HCT116 (cell line): ENCODE results near the gene FBXL19. TPM values are rescaled to one million over a fixed set of nuclear protein-coding genes. Genes with fewer than 3 reads are reported as not detected.

ENCODE experiments used
- ATAC-seq: fragments of 200-7000 bp; cut with Tn5 transposase; 2 replicates; pipeline ENCODE4 v1.9.1; 2020; ENCODE audit warnings: mild to moderate bottlenecking, moderate library complexity
- BruUV-seq: library from RNA; stranded (reverse); fragments of 400-500 nt; replicated peaks from 2 replicates; lab custom pipeline; 2021; lab: Mats Ljungman, UMichigan
- CTCF ChIA-PET: fragments of 300-600 bp; sonication (Branson Sonifier 250); formaldehyde crosslinking; loops from one replicate; lab custom pipeline; 2021; ENCODE audit warnings: antibody characterized with exemption; lab: Charles Lee
- POLR2A ChIA-PET: fragments of 300-600, 350-600 bp; sonication (Branson Sonifier 250); formaldehyde crosslinking; loops from one replicate; lab custom pipeline; 2021; ENCODE audit warnings: antibody characterized with exemption; lab: Charles Lee
- RAD21 ChIA-PET, 2 experiments: fragments of 300-600 bp; sonication (Branson Sonifier 250); formaldehyde crosslinking; loops; one replicate each; lab custom pipeline; 2023; ENCODE audit warnings: low total read pairs in 2 of 2; ENCODE audit not compliant: uncharacterized antibody in 2 of 2, unreplicated experiment in 2 of 2, low non-redundant PET in 1 of 2; lab: Charles Lee
- DNase-seq: peaks from one replicate; pipeline ENCODE4 v3.0.0-alpha.2; 2010; ENCODE audit warnings: low read depth, low spot score
- H2AFZ ChIP-seq: fragments of 200-600 bp; shearing (Covaris generic), sonication (generic); 2 replicates; pipeline ENCODE4 v1.6.1; 2017; ENCODE audit warnings: low read depth, mixed run types, mixed read lengths, antibody characterized with exemption, low read length; ENCODE audit not compliant: poor library complexity, severe bottlenecking
- H3K27ac ChIP-seq: 2 replicates; pipeline ENCODE4 v1.5.1; 2012; ENCODE audit warnings: low read depth, low read length
- H3K27me3 ChIP-seq: fragments of 200-600 bp; sonication (generic); 2 replicates; pipeline ENCODE4 v1.6.1; 2016; ENCODE audit warnings: mixed run types, low read length, mixed read lengths; ENCODE audit not compliant: insufficient read depth
- H3K36me3 ChIP-seq, 2 experiments: fragments of 200-500 bp in 1 of 2; fragments of 200-600 bp in 1 of 2; sonication (Bioruptor generic) in 1 of 2; sonication (generic) in 1 of 2; 2 replicates each; pipeline versions ENCODE4 v1.5.1 to v1.6.1; 2014 to 2016; ENCODE audit warnings: low read length in 2 of 2, inconsistent platforms in 1 of 2, mixed read lengths in 1 of 2, mixed run types in 1 of 2; ENCODE audit not compliant: insufficient read depth in 2 of 2, control insufficient read depth in 1 of 2
- H3K4me1 ChIP-seq, 2 experiments: fragments of 200-600 bp in 1 of 2; sonication (generic) in 1 of 2; 2 replicates each; pipeline versions ENCODE4 v1.5.1 to v1.6.1; 2012 to 2017; ENCODE audit warnings: low read length in 2 of 2, inconsistent platforms in 1 of 2, mild to moderate bottlenecking in 1 of 2, mixed read lengths in 1 of 2, mixed run types in 1 of 2, moderate library complexity in 1 of 2; ENCODE audit not compliant: insufficient read depth in 2 of 2, control insufficient read depth in 1 of 2
- H3K4me2 ChIP-seq: fragments of 200-600 bp; sonication (generic); 2 replicates; pipeline ENCODE4 v1.6.1; 2017; ENCODE audit warnings: mixed run types, low read length, mixed read lengths
- H3K4me3 ChIP-seq, 2 experiments: fragments of 200-600 bp in 1 of 2; sonication (generic) in 1 of 2; replicated peaks in 1 of 2; 2 replicates each; pipeline ENCODE4 v1.5.1; 2011 to 2016; ENCODE audit warnings: low read length in 2 of 2, control low read depth in 1 of 2, low read depth in 1 of 2, mild to moderate bottlenecking in 1 of 2, mixed read lengths in 1 of 2, mixed run types in 1 of 2
- H3K79me2 ChIP-seq: fragments of 200-600 bp; sonication (generic); 2 replicates; pipeline ENCODE4 v1.6.1; 2017; ENCODE audit warnings: mild to moderate bottlenecking, mixed run types, low read length, moderate library complexity, mixed read lengths; ENCODE audit not compliant: insufficient read depth
- H3K9ac ChIP-seq: fragments of 200-600 bp; sonication (generic); 2 replicates; pipeline ENCODE4 v1.6.1; 2016; ENCODE audit warnings: low read length, mixed read lengths
- H3K9me2 ChIP-seq: fragments of 200-600 bp; sonication (generic), shearing (Covaris generic); 2 replicates; pipeline ENCODE4 v1.6.1; 2017; ENCODE audit warnings: mixed run types, mild to moderate bottlenecking, moderate library complexity; ENCODE audit not compliant: insufficient read depth
- H3K9me3 ChIP-seq, 2 experiments: fragments of 200-500 bp in 1 of 2; fragments of 200-600 bp in 1 of 2; sonication (Bioruptor generic) in 1 of 2; sonication (generic) in 1 of 2; 2 replicates each; pipeline ENCODE4 v1.6.1; 2014 to 2017; ENCODE audit warnings: low read length in 2 of 2, mixed read lengths in 2 of 2, inconsistent platforms in 1 of 2, low read depth in 1 of 2, mild to moderate bottlenecking in 1 of 2, mixed run types in 1 of 2, moderate library complexity in 1 of 2; ENCODE audit not compliant: control insufficient read depth in 1 of 2, insufficient read depth in 1 of 2
- H4K20me1 ChIP-seq: fragments of 200-600 bp; sonication (generic), shearing (Covaris generic); 2 replicates; pipeline ENCODE4 v1.6.1; 2017; ENCODE audit warnings: mixed run types, mild to moderate bottlenecking, moderate library complexity; ENCODE audit not compliant: insufficient read depth
- CEBPB ChIP-seq: IDR thresholded peaks from 2 replicates; pipeline ENCODE4 v1.6.1; 2012; ENCODE audit warnings: low read depth
- ELF1 ChIP-seq: IDR thresholded peaks from 2 replicates; pipeline ENCODE4 v1.6.1; 2012; ENCODE audit warnings: low read depth, borderline replicate concordance
- EZH2 ChIP-seq: fragments of 200-600 bp; sonication (generic); IDR thresholded peaks from 2 replicates; pipeline ENCODE4 v1.6.1; 2017; ENCODE audit warnings: antibody characterized with exemption, mixed run types
- JUND ChIP-seq: IDR thresholded peaks from 2 replicates; pipeline ENCODE4 v1.6.1; 2012
- POLR2AphosphoS5 ChIP-seq: IDR thresholded peaks from 2 replicates; pipeline ENCODE4 v1.6.1; 2011; ENCODE audit warnings: mild to moderate bottlenecking, low read depth, low read length, moderate library complexity
- SIN3A ChIP-seq: IDR thresholded peaks from 2 replicates; pipeline ENCODE4 v1.6.1; 2012; ENCODE audit warnings: low read depth
- TCF7L2 ChIP-seq: IDR thresholded peaks from 2 replicates; pipeline ENCODE4 v1.7.0; 2011; ENCODE audit warnings: borderline replicate concordance, inconsistent platforms; ENCODE audit not compliant: insufficient read depth, insufficient read length; ENCODE audit errors: extremely low read depth
- YY1 ChIP-seq: IDR thresholded peaks from 2 replicates; pipeline ENCODE4 v1.6.1; 2011; ENCODE audit warnings: low read length, low read depth, moderate library complexity, mild to moderate bottlenecking; ENCODE audit not compliant: insufficient replicate concordance; ENCODE audit errors: extremely low read depth
- ZFX ChIP-seq: fragments of 450-650 bp; IDR thresholded peaks from 2 replicates; pipeline ENCODE4 v1.6.1; 2017
- ZNF274 ChIP-seq: fragments of 200-500 bp; sonication (Bioruptor generic); IDR thresholded peaks from 2 replicates; pipeline ENCODE4 v1.6.1; 2014; ENCODE audit warnings: mild to moderate bottlenecking, low read depth, low read length, inconsistent platforms
- intact Hi-C: fragments of 100-400 bp; cut with micrococcal nuclease; formaldehyde crosslinking; loops from 2 replicates; pipeline ENCODE4 v1.10.0; 2022
- total RNA-seq: library from RNA; stranded (reverse); gene quantifications from one replicate; pipeline ENCODE4 v1.2.1, GENCODE V29; 2021; ENCODE audit not compliant: unreplicated experiment
- TF ChIP-seq, protein P1 (sequence below): IDR thresholded peaks from 2 replicates; pipeline ENCODE4 v1.6.1; 2012

FBXL19 gene
- total RNA-seq, 1 experiment from 2014 or later, result 45.2 TPM

DNA sequence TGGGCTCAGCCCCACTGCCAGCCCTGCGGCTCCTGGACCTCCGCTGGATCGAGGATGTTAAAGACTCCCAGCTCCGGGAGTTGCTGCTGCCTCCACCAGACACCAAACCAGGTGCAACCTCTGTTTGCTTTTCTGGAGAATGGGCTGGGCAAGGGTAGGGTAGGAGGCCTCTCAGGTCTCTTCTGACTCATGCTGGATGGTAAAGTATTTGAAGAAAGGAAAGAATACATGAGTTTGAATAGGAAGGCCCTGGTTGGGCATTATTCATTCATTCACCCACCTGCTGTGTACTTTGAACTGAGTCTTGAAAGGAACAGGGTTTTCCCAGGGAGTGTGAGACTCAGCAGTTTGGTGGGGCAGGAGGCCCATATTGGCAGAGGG, 19.0 kb downstream of the FBXL19 start (continued):
- TF ChIP-seq YY1 (no peak), SIN3A (no peak), TCF7L2 (no peak), POLR2AphosphoS5 (no peak)

DNA sequence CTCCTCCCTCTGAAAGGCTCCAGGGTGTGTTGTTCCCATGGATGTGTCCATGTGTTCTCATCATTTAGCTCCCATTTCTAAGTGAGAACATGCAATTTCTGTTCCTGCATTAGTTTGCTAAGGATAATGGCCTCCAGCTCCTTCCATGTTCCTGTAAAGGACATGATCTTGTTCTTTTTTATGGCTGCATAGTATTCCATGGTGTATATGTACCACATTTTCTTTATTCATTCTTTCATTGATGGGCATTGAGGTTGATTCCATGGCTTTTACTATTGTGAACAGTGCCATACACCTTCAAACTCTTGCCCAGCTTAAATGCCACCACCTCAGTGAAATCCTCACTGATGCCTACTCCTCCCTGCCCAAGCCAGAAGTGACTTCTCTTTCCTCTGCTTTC, 21.0 kb downstream of the FBXL19 start:
- Histone ChIP-seq H3K9ac (no peak overlapping the region), H3K27ac (no peak overlapping the region), H3K4me3 (no peak overlapping the region), H3K9me2 (no peaks in the 10 kb centered on the region), H3K4me2 (no peak overlapping the region), H3K27me3 (no peaks in the 10 kb centered on the region), H3K79me2 (peaks cover 3% of the 10 kb centered on the region; the same call in 1 of the 2 replicates), H4K20me1 (no peaks in the 10 kb centered on the region), H3K36me3 (peaks cover 14 to 20% of the 10 kb centered on the region in 2 experiments), H2AFZ (no peak overlapping the region), H3K4me1 (peaks cover 5 to 29% of the 10 kb centered on the region in 2 experiments; a peak in 3 of 4 replicates), H3K9me3 (no peaks in the 10 kb centered on the region)
- RAD21 ChIA-PET, result no interaction called here
- intact Hi-C loops, result no loop called here
- ATAC-seq, result no peak
- TF ChIP-seq ZFX (no peak), JUND (no peak), ELF1 (no peak), EZH2 (no peak), CEBPB (no peak), SIN3A (no peak), ZNF274 (no peak), TCF7L2 (no peak)
- TF ChIP-seq, protein P1, sequence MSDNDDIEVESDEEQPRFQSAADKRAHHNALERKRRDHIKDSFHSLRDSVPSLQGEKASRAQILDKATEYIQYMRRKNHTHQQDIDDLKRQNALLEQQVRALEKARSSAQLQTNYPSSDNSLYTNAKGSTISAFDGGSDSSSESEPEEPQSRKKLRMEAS, result no peak
- no peak for DNase-seq
- CTCF ChIA-PET, result interaction anchor here (1.0 kb wide), 1 partner anchor 9 kb away, joined by 3 read pairs; no protein-coding TSS in a partner anchor
- POLR2A ChIA-PET, result no interaction called here
- BruUV-seq, result no TSS peak
